Pancreas (tissue), 10 donors: ENCODE measurements around the gene WWP2. TPM values are rescaled to one million over a fixed set of nuclear protein-coding genes. Genes with fewer than 3 reads are reported as not detected.
A peak's percentile ranks its signal among the peaks of the same experiment; 100 is the strongest.

Experiments used
- ATAC-seq, 4 donors: fragments of 200-7000 bp; cut with Tn5 transposase; one replicate each; pipeline versions ENCODE4 v1.8.0 to v1.9.1; 2020; ENCODE audit warnings: mild to moderate bottlenecking in 4 of 4, moderate library complexity in 4 of 4
- DNase-seq, 6 donors: peaks; one replicate each; pipeline ENCODE4 v3.0.0-alpha.2; 2020
- FAIRE-seq: peaks from 2 replicates; lab custom pipeline; 2012; peaks lifted over from hg19 to GRCh38; lab: Jason Lieb, UNC
- H3K27ac ChIP-seq, 4 donors: fragments of 200-600 bp; sonication (generic); 1 replicate in 3 of 4; 2 replicates in 1 of 4; pipeline versions ENCODE4 v1.5.0 to v1.8.0; 2020
- H3K27me3 ChIP-seq, 4 donors: fragments of 200-600 bp; one replicate each; pipeline ENCODE4 v1.8.0; 2021
- H3K36me3 ChIP-seq, 3 donors: fragments of 200-600 bp; sonication (generic) in 1 of 3; one replicate each; pipeline versions ENCODE4 v1.5.0 to v1.8.0; 2020 to 2021
- H3K4me1 ChIP-seq, 3 donors: fragments of 200-600 bp; one replicate each; pipeline ENCODE4 v1.8.0; 2021
- H3K4me3 ChIP-seq, 4 donors: fragments of 200-600 bp; sonication (generic) in 2 of 4; one replicate each; pipeline versions ENCODE4 v1.5.0 to v1.8.0; 2020 to 2021
- H3K9me3 ChIP-seq, 4 donors: fragments of 200-600 bp; one replicate each; pipeline ENCODE4 v1.8.0; 2021
- CTCF ChIP-seq, 4 donors: fragments of 200-600 bp; sonication (generic) in 3 of 4; IDR thresholded peaks; one replicate each; pipeline versions ENCODE4 v1.5.0 to v1.8.0; 2021; ENCODE audit warnings: antibody characterized with exemption in 4 of 4
- WGBS, 2 donors: extraction: QIAGEN DNeasy Blood & Tissue Kit; methylation state at CpG; one replicate each; pipeline ENCODE4 v1.1.7; 2013; 5-methylcytosine and 5-hydroxymethylcytosine counted together
- intact Hi-C, 3 donors: fragments of 100-400 bp; cut with DNase I; formaldehyde crosslinking; loops; one replicate each; pipeline versions ENCODE4 v1.11.1 to v1.14.2; 2022
- polyA plus RNA-seq, 2 donors: library from polyadenylated mRNA; stranded (reverse); fragments of 200-250 nt; gene quantifications; one replicate each; pipeline ENCODE4 v1.2.3, GENCODE V29; 2013
- total RNA-seq, 6 donors: library from RNA; stranded (reverse); fragmentation: NEBNext Ultra II Directional in 4 of 6; extraction: Animal tissue kit (Norgen Biotek cat#: 25700) in 4 of 6; gene quantifications; one replicate each; pipeline versions ENCODE4 v1.2.1 to v1.2.4, GENCODE V29; 2021 to 2023
- donor health status: healthy with polysubstance abuse.
- donor health status: DM: no; HTN: no; CAD: no; lungs with moderate emphysema.
- donor health status: DM: no; HTN: no; CAD: no.
- donor health status: control.
- donor health status: control.
- donor health status: Bipolar disorder and iron deficiency.
- donor health status: DM: yes; HTN: yes; CAD: no.
- donor health status: DM: no; HTN: no; CAD: no.
- donor health status: DM: no; HTN: no; CAD: no.
- donor health status: DM: yes; HTN: yes; CAD: no.

The WWP2 gene
- total and polyA plus RNA-seq, 8 donors, result 27.4 to 50.4 (median 35.4) TPM

DNA sequence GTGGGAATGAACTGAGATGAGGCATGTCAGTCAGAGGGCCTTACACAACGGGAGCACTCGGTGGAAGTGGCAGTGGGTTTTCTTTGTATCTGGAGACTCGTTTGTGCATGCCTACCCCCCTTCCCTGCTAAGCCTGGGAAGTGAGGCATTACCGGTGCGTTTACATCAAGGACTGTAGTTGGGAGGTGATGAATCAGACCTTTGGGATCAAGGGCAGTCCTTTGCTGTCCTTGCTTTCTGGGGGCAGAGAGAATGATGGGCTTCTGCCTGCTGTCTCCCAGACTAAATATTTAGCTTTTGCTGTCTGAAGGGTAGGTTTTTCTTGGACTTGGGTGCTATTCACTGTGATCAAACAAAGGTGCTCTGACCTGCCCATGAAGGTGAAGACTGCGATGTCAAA, 83.0 kb downstream of the WWP2 start:
- no peaks in the 10 kb centered on the region for H3K27me3 ChIP-seq
- no peak for TF ChIP-seq CTCF (IDR thresholded peaks at IDR 0.05)
- no peaks in the 10 kb centered on the region for H3K9me3 ChIP-seq
- H3K4me1 ChIP-seq, result peaks cover 7 to 40% (median 28%) of the 10 kb centered on the region in 3 donors
- DNase-seq (no peak), FAIRE-seq (no peak), ATAC-seq (no peak)
- WGBS, 2 donors, result 85 to 91% methylated on average over 6 of the region's 6 CpGs
- no peak overlapping the region for H3K4me3 ChIP-seq
- intact Hi-C loops, result no loop called here
- no peak overlapping the region for H3K27ac ChIP-seq
- peaks cover 0 to 3% (median 0%) of the 10 kb centered on the region in 3 donors for H3K36me3 ChIP-seq

DNA sequence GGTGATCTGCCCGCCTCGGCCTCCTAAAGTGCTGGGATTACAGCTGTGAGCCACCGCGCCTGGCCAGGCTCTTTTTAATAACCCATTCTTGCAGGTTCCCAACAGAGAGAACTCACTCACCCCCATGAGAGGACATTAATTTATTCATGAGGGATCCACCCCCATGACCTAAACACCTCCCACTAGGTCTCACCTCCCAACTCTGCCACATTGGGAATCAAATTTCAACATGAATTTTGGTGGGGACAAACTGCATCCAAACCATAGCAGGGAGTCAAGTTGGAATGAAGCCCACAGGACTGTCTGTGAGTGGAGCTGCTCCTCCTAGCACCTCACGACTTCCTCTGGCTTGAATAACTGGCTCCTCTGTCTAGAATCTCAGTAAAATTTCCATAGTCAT, 85.5 kb downstream of the WWP2 start:
- no peaks in the 10 kb centered on the region for H3K9me3 ChIP-seq
- ATAC-seq (no peak), DNase-seq (no peak)

GRCh38 chr16:69848637-69849545, 86.8 kb downstream of the WWP2 start:
- FAIRE-seq (peak; percentile 26), ATAC-seq (peak; percentile 97 to 100 (median 98)), DNase-seq (peak; percentile 74 to 88 (median 86))
- no peak for TF ChIP-seq CTCF (IDR thresholded peaks at IDR 0.05)
- no peak overlapping the region for H3K4me3 ChIP-seq
- peaks cover 0 to 25% (median 16%) of the 10 kb centered on the region in 3 donors for H3K4me1 ChIP-seq
- no peaks in the 10 kb centered on the region for H3K9me3 ChIP-seq
- H3K27me3 ChIP-seq, result no peaks in the 10 kb centered on the region
- H3K27ac ChIP-seq, result peak overlapping the region in 2 of 4 donors; percentile 69 to 77
- WGBS, 2 donors, result 13 to 14% methylated on average over 8 of the region's 8 CpGs
- no peaks in the 10 kb centered on the region for H3K36me3 ChIP-seq
- intact Hi-C loops, result no loop called here

More for the DNA sequence above, 85.5 kb downstream of the WWP2 start:
- 92 to 93% methylated on average over 5 of the region's 5 CpGs for WGBS, 2 donors
- Histone ChIP-seq H3K27me3 (no peaks in the 10 kb centered on the region), H3K27ac (peak overlapping the region in 1 of 4 donors; percentile 77), H3K36me3 (no peaks in the 10 kb centered on the region), H3K4me1 (peaks cover 0 to 30% (median 18%) of the 10 kb centered on the region in 3 donors), H3K4me3 (no peak overlapping the region)
- no peak for FAIRE-seq
- intact Hi-C loops, result no loop called here
- TF ChIP-seq CTCF (IDR thresholded peaks at IDR 0.05), result no peak

DNA sequence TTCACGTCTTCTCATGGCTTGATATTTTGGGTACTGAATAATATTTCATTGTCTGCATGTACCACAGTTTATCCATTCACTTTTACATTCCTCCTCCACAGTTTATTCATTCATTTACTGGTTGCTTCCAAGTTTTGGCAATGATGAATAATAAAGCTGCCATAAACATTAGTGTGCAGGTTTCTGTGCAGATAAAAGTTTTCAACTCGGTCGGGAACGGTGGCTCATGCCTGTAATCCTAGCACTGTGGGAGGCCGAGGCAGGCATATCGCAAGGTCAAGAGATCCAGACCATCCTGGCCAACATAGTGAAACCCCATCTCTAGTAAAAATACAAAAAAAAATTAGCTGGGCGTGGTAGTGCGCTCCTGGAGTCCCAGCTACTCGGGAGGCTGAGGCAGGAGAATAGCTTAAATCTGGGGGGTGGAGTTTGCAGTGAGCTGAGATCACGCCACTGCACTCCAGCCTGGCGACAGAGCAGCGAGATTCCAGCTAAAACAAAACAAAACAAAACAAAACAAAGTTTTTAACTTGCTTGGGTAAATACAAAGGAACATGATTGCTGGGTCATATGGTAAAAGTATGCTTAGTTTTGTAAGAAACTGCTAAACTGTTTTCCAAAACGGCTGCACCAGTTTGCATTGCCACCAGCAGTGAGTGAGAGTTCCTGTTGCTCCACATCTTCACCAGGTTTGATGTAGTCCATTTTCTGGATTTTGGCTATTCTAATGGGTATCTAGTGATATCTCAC, 89.5 kb downstream of the WWP2 start:
- intact Hi-C loops, result loop anchor here in 1 of 3 donors (10.0 kb wide), 1 partner anchor 47 kb away; no protein-coding TSS in a partner anchor
- no peaks in the 10 kb centered on the region for H3K9me3 ChIP-seq
- WGBS, 2 donors, result 76 to 78% methylated on average over 13 of the region's 13 CpGs

More for the DNA sequence above, 89.5 kb downstream of the WWP2 start:
- H3K27ac ChIP-seq, result no peak overlapping the region
- no peaks in the 10 kb centered on the region for H3K27me3 ChIP-seq
- no peaks in the 10 kb centered on the region for H3K36me3 ChIP-seq
- no peak for TF ChIP-seq CTCF (IDR thresholded peaks at IDR 0.05)
- no peak for DNase-seq
- ATAC-seq, result no peak
- H3K4me1 ChIP-seq, result peaks cover 0 to 19% (median 7%) of the 10 kb centered on the region in 3 donors
- no peak for FAIRE-seq
- H3K4me3 ChIP-seq, result no peak overlapping the region
